Calu3 (cell line): ENCODE data around the gene RNF130. TPM values are rescaled to one million over a fixed set of nuclear protein-coding genes. Genes with fewer than 3 reads are reported as not detected.

Experiments
- BruUV-seq: library from RNA; stranded (reverse); fragments of 400-500 nt; replicated peaks from 2 replicates; lab custom pipeline; 2021; lab: Mats Ljungman, UMichigan
- CTCF ChIA-PET: fragments of 300-600 bp; sonication (Branson Sonifier 250); formaldehyde crosslinking; loops from one replicate; lab custom pipeline; 2022; ENCODE audit warnings: antibody characterized with exemption; lab: Charles Lee
- DNase-seq: peaks from one replicate; pipeline ENCODE4 v3.0.0; 2022
- H3K27ac Mint-ChIP-seq: one replicate; pipeline ENCODE4 v1.8.0; 2022; ENCODE audit warnings: mixed read lengths; ENCODE audit not compliant: unreplicated experiment
- H3K27me3 Mint-ChIP-seq: one replicate; pipeline ENCODE4 v1.8.0; 2022; ENCODE audit warnings: mixed read lengths; ENCODE audit not compliant: unreplicated experiment
- H3K36me3 Mint-ChIP-seq: one replicate; pipeline ENCODE4 v1.8.0; 2022; ENCODE audit warnings: mild to moderate bottlenecking, moderate library complexity, mixed read lengths; ENCODE audit not compliant: insufficient read depth, unreplicated experiment
- H3K4me1 Mint-ChIP-seq: one replicate; pipeline ENCODE4 v1.8.0; 2022; ENCODE audit warnings: mild to moderate bottlenecking, low read depth, mixed read lengths; ENCODE audit not compliant: unreplicated experiment
- H3K4me3 Mint-ChIP-seq: one replicate; pipeline ENCODE4 v1.8.0; 2022; ENCODE audit warnings: mild to moderate bottlenecking, low read depth, moderate library complexity, mixed read lengths; ENCODE audit not compliant: unreplicated experiment
- H3K9me3 Mint-ChIP-seq: one replicate; pipeline ENCODE4 v1.8.0; 2022; ENCODE audit warnings: low read depth, mixed read lengths; ENCODE audit not compliant: unreplicated experiment
- CTCF ChIP-seq: fragments of 200-600 bp; IDR thresholded peaks from one replicate; pipeline ENCODE4 v1.8.0; 2022; ENCODE audit warnings: antibody characterized with exemption; ENCODE audit not compliant: unreplicated experiment
- intact Hi-C: fragments of 100-400 bp; cut with micrococcal nuclease; formaldehyde crosslinking; loops from one replicate; pipeline ENCODE4 v1.10.0; 2022; ENCODE audit not compliant: unreplicated experiment
- total RNA-seq: library from RNA; stranded (reverse); gene quantifications from 2 replicates; pipeline ENCODE4 v1.2.3, GENCODE V29; 2022

Gene RNF130
- total RNA-seq, 1 experiment from 2014 or later, result 34.0 TPM

- CTCF ChIA-PET, result no interaction called here
Measured at GRCh38 chr5:179986328-179986727, 85.2 kb downstream of the RNF130 start.

GRCh38 chr5:179981636-179982035 is 89.9 kb downstream of the RNF130 start:
- CTCF ChIA-PET, result no interaction called here
- BruUV-seq, result no TSS peak
- Mint-ChIP-seq H3K9me3 (no peaks in the 10 kb centered on the region), H3K4me1 (no peaks in the 10 kb centered on the region), H3K4me3 (no peak overlapping the region), H3K36me3 (no peaks in the 10 kb centered on the region), H3K27me3 (no peaks in the 10 kb centered on the region), H3K27ac (no peak overlapping the region)
- TF ChIP-seq CTCF, result no peak
- DNase-seq, result no peak
- intact Hi-C loops, result no loop called here

More at GRCh38 chr5:179986328-179986727, 85.2 kb downstream of the RNF130 start:
- no peak overlapping the region for H3K27ac Mint-ChIP-seq
- no peak for DNase-seq
- no peaks in the 10 kb centered on the region for H3K27me3 Mint-ChIP-seq
- BruUV-seq, result no TSS peak
- TF ChIP-seq CTCF, result no peak
- no peaks in the 10 kb centered on the region for H3K36me3 Mint-ChIP-seq
- intact Hi-C loops, result no loop called here
- H3K4me1 Mint-ChIP-seq, result no peaks in the 10 kb centered on the region
- no peak overlapping the region for H3K4me3 Mint-ChIP-seq
- no peaks in the 10 kb centered on the region for H3K9me3 Mint-ChIP-seq

GRCh38 chr5:179980767-179981166 is 90.8 kb downstream of the RNF130 start:
- Mint-ChIP-seq H3K4me1 (no peaks in the 10 kb centered on the region), H3K36me3 (no peaks in the 10 kb centered on the region), H3K9me3 (no peaks in the 10 kb centered on the region), H3K27me3 (no peaks in the 10 kb centered on the region), H3K4me3 (no peak overlapping the region), H3K27ac (no peak overlapping the region)
- no peak for TF ChIP-seq CTCF
- BruUV-seq, result no TSS peak
- CTCF ChIA-PET, result no interaction called here
- no peak for DNase-seq
- intact Hi-C loops, result no loop called here

- Mint-ChIP-seq H3K36me3 (no peaks in the 10 kb centered on the region), H3K9me3 (no peaks in the 10 kb centered on the region), H3K27me3 (no peaks in the 10 kb centered on the region), H3K4me1 (no peaks in the 10 kb centered on the region), H3K4me3 (no peak overlapping the region), H3K27ac (no peak overlapping the region)
- no TSS peak for BruUV-seq
- intact Hi-C loops, result no loop called here
- DNase-seq, result no peak
- CTCF ChIA-PET, result no interaction called here
- no peak for TF ChIP-seq CTCF
Measured at GRCh38 chr5:179978792-179979191, 92.8 kb downstream of the RNF130 start.
